Endodermal cell (in vitro differentiated cells): ENCODE data around the gene PLXNB2. TPM values are rescaled to one million over a fixed set of nuclear protein-coding genes. Genes with fewer than 3 reads are reported as not detected.

Source experiments
- DNase-seq: peaks from one replicate; pipeline ENCODE4 v3.0.0-alpha.2; 2017
- H3K27ac ChIP-seq: 2 replicates; pipeline ENCODE4 v1.5.1; 2013; ENCODE audit warnings: mild to moderate bottlenecking, low read depth, low read length, moderate library complexity
- H3K27me3 ChIP-seq: 2 replicates; pipeline ENCODE4 v1.6.1; 2013; ENCODE audit warnings: mild to moderate bottlenecking, low read length, moderate library complexity; ENCODE audit not compliant: insufficient read depth, control insufficient read depth, poor library complexity, severe bottlenecking
- H3K36me3 ChIP-seq: 2 replicates; pipeline ENCODE4 v1.7.0; 2013; ENCODE audit warnings: mild to moderate bottlenecking, low read length, moderate library complexity; ENCODE audit not compliant: control insufficient read depth, insufficient read depth
- H3K4me1 ChIP-seq: one replicate; pipeline ENCODE4 v1.7.0; 2013; ENCODE audit warnings: low read length; ENCODE audit not compliant: control insufficient read depth, insufficient read depth
- H3K4me3 ChIP-seq: 2 replicates; pipeline ENCODE4 v1.5.1; 2013; ENCODE audit warnings: mild to moderate bottlenecking, low read length, moderate library complexity
- H3K9ac ChIP-seq: 2 replicates; pipeline ENCODE4 v1.6.1; 2013; ENCODE audit warnings: mild to moderate bottlenecking, low read length, moderate library complexity; ENCODE audit not compliant: poor library complexity, severe bottlenecking; ENCODE audit errors: extremely low read depth
- H3K9me3 ChIP-seq: 2 replicates; pipeline ENCODE4 v1.6.1; 2013; ENCODE audit warnings: mild to moderate bottlenecking, low read length, moderate library complexity; ENCODE audit not compliant: control insufficient read depth
- H3K27ac Mint-ChIP-seq: 2 replicates; pipeline ENCODE4 v1.8.0; 2020; ENCODE audit warnings: mixed read lengths
- H3K27me3 Mint-ChIP-seq: 2 replicates; pipeline ENCODE4 v1.8.0; 2021; ENCODE audit warnings: mild to moderate bottlenecking, mixed read lengths; ENCODE audit not compliant: insufficient read depth
- H3K36me3 Mint-ChIP-seq: 2 replicates; pipeline ENCODE4 v1.8.0; 2020; ENCODE audit warnings: low read depth, mixed read lengths
- H3K4me1 Mint-ChIP-seq: 2 replicates; pipeline ENCODE4 v1.8.0; 2020; ENCODE audit warnings: mixed read lengths
- H3K4me3 Mint-ChIP-seq: 2 replicates; pipeline ENCODE4 v1.8.0; 2020; ENCODE audit warnings: mild to moderate bottlenecking, moderate library complexity, mixed read lengths
- H3K9me3 Mint-ChIP-seq: 2 replicates; pipeline ENCODE4 v1.8.0; 2020; ENCODE audit warnings: mild to moderate bottlenecking, mixed read lengths
- CTCF ChIP-seq: fragments of 200-600 bp; sonication (generic); conservative IDR thresholded peaks from 2 replicates; pipeline ENCODE4 v1.5.0; 2021; ENCODE audit warnings: antibody characterized with exemption, mild to moderate bottlenecking
- WGBS, 2 experiments: methylation state at CpG; one replicate each; pipeline versions ENCODE4 v1.1.5 to v1.1.7; 2013; ENCODE audit warnings: missing lambda C conversion rate in 2 of 2, mixed read lengths in 1 of 2; ENCODE audit not compliant: insufficient coverage in 1 of 2, insufficient read length in 1 of 2; 5-methylcytosine and 5-hydroxymethylcytosine counted together
- total RNA-seq, 2 donors: library from RNA; stranded (reverse); fragmentation: NEBNext Ultra II Directional in 1 of 2; extraction: Animal tissue kit (Norgen Biotek cat#: 25700) in 1 of 2; gene quantifications; 2 replicates in 1 of 2; 3 replicates in 1 of 2; pipeline ENCODE4 v1.2.1, GENCODE V29; 2021

The PLXNB2 gene
- total RNA-seq, 2 donors from 2014 or later = 94.7 to 97.7 TPM

GRCh38 chr22:50247748-50248147 is 59.7 kb downstream of the PLXNB2 start:
- H3K36me3 Mint-ChIP-seq = peaks cover 14% of the 10 kb centered on the region
- WGBS, 2 experiments = 64 to 73% methylated on average over 14 to 16 of the region's 16 CpGs
- no peaks in the 10 kb centered on the region for H3K27me3 Mint-ChIP-seq
- H3K27me3 ChIP-seq = no peaks in the 10 kb centered on the region
- no peak overlapping the region for H3K9ac ChIP-seq
- TF ChIP-seq CTCF = no peak
- peaks cover 3% of the 10 kb centered on the region for H3K4me1 ChIP-seq
- no peaks in the 10 kb centered on the region for H3K9me3 Mint-ChIP-seq
- peaks cover 25% of the 10 kb centered on the region for H3K36me3 ChIP-seq
- no peak overlapping the region for H3K4me3 Mint-ChIP-seq
- no peak overlapping the region for H3K27ac ChIP-seq
- H3K4me1 Mint-ChIP-seq = peaks cover 11% of the 10 kb centered on the region
- DNase-seq = peak; percentile 93
- no peaks in the 10 kb centered on the region for H3K9me3 ChIP-seq
- H3K27ac Mint-ChIP-seq = peak overlapping the region; percentile 53
- no peak overlapping the region for H3K4me3 ChIP-seq

GRCh38 chr22:50246242-50247175 is 60.9 kb downstream of the PLXNB2 start:
- H3K9me3 ChIP-seq = no peaks in the 10 kb centered on the region
- no peak for DNase-seq
- Mint-ChIP-seq H3K4me1 (peaks cover 18% of the 10 kb centered on the region), H3K36me3 (peaks cover 14% of the 10 kb centered on the region), H3K4me3 (peak overlapping the region; percentile 90), H3K27me3 (no peaks in the 10 kb centered on the region), H3K9me3 (no peaks in the 10 kb centered on the region), H3K27ac (no peak overlapping the region)
- peaks cover 25% of the 10 kb centered on the region for H3K36me3 ChIP-seq
- 88 to 90% methylated on average over 13 to 20 of the region's 20 CpGs for WGBS, 2 experiments
- no peak overlapping the region for H3K27ac ChIP-seq
- H3K9ac ChIP-seq = no peak overlapping the region
- H3K4me1 ChIP-seq = peaks cover 3% of the 10 kb centered on the region
- peak; percentile 53 for TF ChIP-seq CTCF
- no peaks in the 10 kb centered on the region for H3K27me3 ChIP-seq
- H3K4me3 ChIP-seq = no peak overlapping the region

GRCh38 chr22:50245214-50246072 is 62.0 kb downstream of the PLXNB2 start:
- peak overlapping the region; percentile 91 for H3K4me3 ChIP-seq
- H3K27ac ChIP-seq = no peak overlapping the region
- H3K4me1 Mint-ChIP-seq = peaks cover 20% of the 10 kb centered on the region
- no peaks in the 10 kb centered on the region for H3K9me3 ChIP-seq
- no peak for TF ChIP-seq CTCF
- H3K4me1 ChIP-seq = peaks cover 3% of the 10 kb centered on the region
- no peaks in the 10 kb centered on the region for H3K9me3 Mint-ChIP-seq
- WGBS, 2 experiments = 20 to 24% methylated on average over 22 to 48 of the region's 53 CpGs
- peak overlapping the region; percentile 88 for H3K9ac ChIP-seq
- peak overlapping the region; percentile 90 for H3K4me3 Mint-ChIP-seq
- no peak for DNase-seq
- no peaks in the 10 kb centered on the region for H3K27me3 Mint-ChIP-seq
- H3K36me3 Mint-ChIP-seq = peaks cover 14% of the 10 kb centered on the region
- H3K36me3 ChIP-seq = peaks cover 25% of the 10 kb centered on the region
- no peaks in the 10 kb centered on the region for H3K27me3 ChIP-seq
- H3K27ac Mint-ChIP-seq = peak overlapping the region; percentile 97
